PC-3 (cell line): Measurements from ENCODE around the gene MARCHF11.

ENCODE experiments used
- CTCF ChIP-seq: fragments of 300-600 bp; sonication (generic); conservative IDR thresholded peaks from 2 replicates; pipeline ENCODE4 v1.5.1; 2017; ENCODE audit warnings: antibody characterized with exemption, low read depth, mild to moderate bottlenecking, low read length
- EZH2 ChIP-seq: fragments of 300-600 bp; sonication (generic); IDR thresholded peaks from one replicate; pipeline ENCODE4 v1.6.1; 2017; ENCODE audit warnings: antibody characterized with exemption, mild to moderate bottlenecking, low read length; ENCODE audit not compliant: unreplicated experiment
- EZH2phosphoT487 ChIP-seq: fragments of 300-600 bp; sonication (generic); IDR thresholded peaks from 2 replicates; pipeline ENCODE4 v1.6.1; 2018; ENCODE audit warnings: mild to moderate bottlenecking, antibody characterized with exemption, low read length, borderline replicate concordance

GRCh38 chr5:16018970-16019369 lies 160.6 kb downstream of the MARCHF11 start:
- TF ChIP-seq CTCF (no peak), EZH2 (no peak), EZH2phosphoT487 (no peak)
